ENCODE measurements around the gene PPP3R2.

PPP3R2 gene

GRCh38 chr9:101594796-101595195, at the start of gene PPP3R2:
Gene PPP3R2, minus strand, starts transcription at chr9:101594969. Its CDS starts 48 bp downstream, at chr9:101594921.
- DNase-seq (ENCODE audit: low read depth, low spot score), result no peak

GRCh38 chr9:101639785-101640665, 45.3 kb upstream of the PPP3R2 start:
- no peak for DNase-seq (ENCODE audit: low read depth, low spot score)

GRCh38 chr9:101639311-101639710, 44.5 kb upstream of the PPP3R2 start:
- DNase-seq (ENCODE audit: low read depth, low spot score), result no peak

GRCh38 chr9:101636247-101636646, 41.5 kb upstream of the PPP3R2 start:
- no peak for DNase-seq (ENCODE audit: low read depth, low spot score)

GRCh38 chr9:101635473-101635872, 40.7 kb upstream of the PPP3R2 start:
- DNase-seq (ENCODE audit: low read depth, low spot score), result no peak

- DNase-seq (ENCODE audit: low read depth, low spot score), result no peak
These were observed 40.1 kb upstream of the PPP3R2 start for GRCh38 chr9:101634741-101635409.

- DNase-seq (ENCODE audit: low read depth, low spot score), result no peak
These were observed 37.8 kb upstream of the PPP3R2 start for GRCh38 chr9:101632611-101633010.

GRCh38 chr9:101631892-101632291, 37.1 kb upstream of the PPP3R2 start:
- no peak for DNase-seq (ENCODE audit: low read depth, low spot score)

- DNase-seq (ENCODE audit: low read depth, low spot score), result no peak
These were observed 34.9 kb upstream of the PPP3R2 start for GRCh38 chr9:101629636-101630035.

- DNase-seq (ENCODE audit: low read depth, low spot score), result no peak
These were observed 33.4 kb upstream of the PPP3R2 start for GRCh38 chr9:101628173-101628572.

GRCh38 chr9:101626295-101626694, 31.5 kb upstream of the PPP3R2 start:
- no peak for DNase-seq (ENCODE audit: low read depth, low spot score)

- no peak for DNase-seq (ENCODE audit: low read depth, low spot score)
These were observed 31.1 kb upstream of the PPP3R2 start for GRCh38 chr9:101625876-101626275.

- no peak for DNase-seq (ENCODE audit: low read depth, low spot score)
These were observed 25.7 kb upstream of the PPP3R2 start for GRCh38 chr9:101620452-101620851.

GRCh38 chr9:101618698-101619097, 23.9 kb upstream of the PPP3R2 start:
- DNase-seq (ENCODE audit: low read depth, low spot score), result no peak

GRCh38 chr9:101605547-101605946, 10.8 kb upstream of the PPP3R2 start:
- DNase-seq (ENCODE audit: low read depth, low spot score), result no peak

GRCh38 chr9:101604296-101604695, 9.5 kb upstream of the PPP3R2 start:
- DNase-seq (ENCODE audit: low read depth, low spot score), result no peak

GRCh38 chr9:101601904-101602765, 7.4 kb upstream of the PPP3R2 start:
- peak; percentile 23 for DNase-seq (ENCODE audit: low read depth, low spot score)

- DNase-seq (ENCODE audit: low read depth, low spot score), result no peak
These were observed 1.4 kb downstream of the PPP3R2 start for GRCh38 chr9:101593345-101593744.

- no peak for DNase-seq (ENCODE audit: low read depth, low spot score)
These were observed 2.0 kb downstream of the PPP3R2 start for GRCh38 chr9:101592788-101593187.

- DNase-seq (ENCODE audit: low read depth, low spot score), result no peak
These were observed 2.9 kb downstream of the PPP3R2 start for GRCh38 chr9:101591787-101592446.

GRCh38 chr9:101590901-101591300, 3.9 kb downstream of the PPP3R2 start:
- DNase-seq (ENCODE audit: low read depth, low spot score), result no peak

Measured in smooth muscle cell of the brain vasculature (primary cell).